Subcutaneous adipose tissue (tissue), 4 donors: ENCODE data around the gene SPINK8. TPM values are rescaled to one million over a fixed set of nuclear protein-coding genes. Genes with fewer than 3 reads are reported as not detected.

ENCODE experiments used
- CTCF ChIP-seq: fragments of 450-650 bp; IDR thresholded peaks from one replicate; pipeline ENCODE4 v1.5.1; 2016; ENCODE audit warnings: low read depth, mild to moderate bottlenecking, control low read depth, antibody characterized with exemption, moderate library complexity
- total RNA-seq, 4 donors: library from RNA; depleted of rRNA; stranded (reverse); fragments of >200 nt; gene quantifications; one replicate each; pipeline ENCODE4 v1.1.0, GENCODE V29; 2016

SPINK8 gene
- total RNA-seq, 4 donors from 2014 or later = not detected

- TF ChIP-seq CTCF = no peak
Measured at GRCh38 chr3:48314542-48314941, 18.9 kb downstream of the SPINK8 start.

- no peak for TF ChIP-seq CTCF
Measured at GRCh38 chr3:48306860-48307530, 26.5 kb downstream of the SPINK8 start.

- no peak for TF ChIP-seq CTCF
Measured at GRCh38 chr3:48306290-48306689, 27.2 kb downstream of the SPINK8 start.

- no peak for TF ChIP-seq CTCF
Measured at GRCh38 chr3:48305396-48305795, 28.1 kb downstream of the SPINK8 start.

- no peak for TF ChIP-seq CTCF
Measured at GRCh38 chr3:48303021-48303420, 30.4 kb downstream of the SPINK8 start.

GRCh38 chr3:48301800-48302166 lies 31.7 kb downstream of the SPINK8 start:
- TF ChIP-seq CTCF = no peak

- no peak for TF ChIP-seq CTCF
Measured at GRCh38 chr3:48301020-48301799, 32.3 kb downstream of the SPINK8 start, which contains the start of gene NME6. NME6 (minus strand) TSS chr3:48301367.
